H9 (cell line): Measurements from ENCODE around the gene C6orf47. TPM values are rescaled to one million over a fixed set of nuclear protein-coding genes. Genes with fewer than 3 reads are reported as not detected.

ENCODE experiments used
- DNase-seq: peaks from one replicate; pipeline ENCODE4 v3.0.0-alpha.2; 2017
- H2AFZ ChIP-seq: one replicate; pipeline ENCODE4 v1.6.1; 2013; ENCODE audit warnings: mild to moderate bottlenecking, low read length, control low read depth, moderate library complexity
- H2AK5ac ChIP-seq: 2 replicates; pipeline ENCODE4 v1.6.1; 2013; ENCODE audit warnings: low read length, control low read depth, mixed read lengths; ENCODE audit not compliant: insufficient read length
- H2BK120ac ChIP-seq: one replicate; pipeline ENCODE4 v1.6.1; 2013; ENCODE audit warnings: low read depth, mild to moderate bottlenecking, low read length, control low read depth, inconsistent platforms; ENCODE audit not compliant: poor library complexity, severe bottlenecking
- H2BK12ac ChIP-seq: 2 replicates; pipeline ENCODE4 v1.6.1; 2013; ENCODE audit warnings: low read length, control low read depth, mixed read lengths, low read depth; ENCODE audit not compliant: insufficient read length
- H2BK15ac ChIP-seq: 2 replicates; pipeline ENCODE4 v1.6.1; 2013; ENCODE audit warnings: low read depth, low read length, control low read depth
- H2BK20ac ChIP-seq: one replicate; pipeline ENCODE4 v1.6.1; 2013; ENCODE audit warnings: low read depth, mild to moderate bottlenecking, low read length, control low read depth, inconsistent platforms; ENCODE audit not compliant: poor library complexity, severe bottlenecking
- H2BK5ac ChIP-seq: 2 replicates; pipeline ENCODE4 v1.6.1; 2013; ENCODE audit warnings: low read length, control low read depth, mixed read lengths; ENCODE audit not compliant: insufficient read length
- H3K14ac ChIP-seq: 2 replicates; pipeline ENCODE4 v1.6.1; 2013; ENCODE audit warnings: low read length, control low read depth; ENCODE audit not compliant: insufficient read depth
- H3K18ac ChIP-seq: 2 replicates; pipeline ENCODE4 v1.6.1; 2013; ENCODE audit warnings: low read depth, mild to moderate bottlenecking, mixed read lengths, low read length, control low read depth; ENCODE audit not compliant: insufficient read length
- H3K23ac ChIP-seq: 2 replicates; pipeline ENCODE4 v1.6.1; 2013; ENCODE audit warnings: low read length, control low read depth, mixed read lengths, low read depth; ENCODE audit not compliant: insufficient read length
- H3K23me2 ChIP-seq: 2 replicates; pipeline ENCODE4 v1.6.1; 2013; ENCODE audit warnings: low read depth, mild to moderate bottlenecking, mixed read lengths, low read length, control low read depth; ENCODE audit not compliant: insufficient read length, poor library complexity, severe bottlenecking
- H3K27ac ChIP-seq: 2 replicates; pipeline ENCODE4 v1.5.1; 2013; ENCODE audit warnings: low read length, control low read depth, mixed read lengths, low read depth; ENCODE audit not compliant: insufficient read length
- H3K27me3 ChIP-seq: 2 replicates; pipeline ENCODE4 v1.6.1; 2013; ENCODE audit warnings: low read length, control low read depth, inconsistent platforms; ENCODE audit not compliant: insufficient read depth
- H3K4ac ChIP-seq: 2 replicates; pipeline ENCODE4 v1.6.1; 2013; ENCODE audit warnings: low read depth, mild to moderate bottlenecking, control low read depth, inconsistent platforms, low read length, moderate library complexity
- H3K4me1 ChIP-seq: 2 replicates; pipeline ENCODE4 v1.6.1; 2013; ENCODE audit warnings: low read length, control low read depth, inconsistent platforms; ENCODE audit not compliant: insufficient read depth
- H3K4me2 ChIP-seq: 2 replicates; pipeline ENCODE4 v1.6.1; 2013; ENCODE audit warnings: low read length, control low read depth, mixed read lengths; ENCODE audit not compliant: insufficient read length, insufficient read depth
- H3K56ac ChIP-seq: 2 replicates; pipeline ENCODE4 v1.6.1; 2013; ENCODE audit warnings: low read depth, mild to moderate bottlenecking, mixed read lengths, low read length, control low read depth; ENCODE audit not compliant: insufficient read length
- H3K79me1 ChIP-seq: 2 replicates; pipeline ENCODE4 v1.6.1; 2013; ENCODE audit warnings: low read depth, mild to moderate bottlenecking, moderate library complexity, low read length, control low read depth, inconsistent platforms; ENCODE audit not compliant: insufficient read depth, poor library complexity, severe bottlenecking
- H3K79me2 ChIP-seq: 2 replicates; pipeline ENCODE4 v1.6.1; 2013; ENCODE audit warnings: low read length, control low read depth, inconsistent platforms; ENCODE audit not compliant: insufficient read depth
- H3K9ac ChIP-seq: 2 replicates; pipeline ENCODE4 v1.6.1; 2013; ENCODE audit warnings: low read length, control low read depth, mixed read lengths; ENCODE audit not compliant: insufficient read length; ENCODE audit errors: extremely low read depth
- H3K9me3 ChIP-seq: one replicate; pipeline ENCODE4 v1.6.1; 2013; ENCODE audit warnings: low read depth, low read length, inconsistent platforms; ENCODE audit not compliant: control insufficient read depth
- H3T11ph ChIP-seq: one replicate; pipeline ENCODE4 v1.6.1; 2013; ENCODE audit warnings: mild to moderate bottlenecking, low read length, control low read depth, inconsistent platforms
- H4K20me1 ChIP-seq: one replicate; pipeline ENCODE4 v1.6.1; 2013; ENCODE audit not compliant: control insufficient read depth, insufficient read length, insufficient read depth
- H4K5ac ChIP-seq: 2 replicates; pipeline ENCODE4 v1.6.1; 2013; ENCODE audit warnings: low read depth, mild to moderate bottlenecking, mixed read lengths, low read length, control low read depth; ENCODE audit not compliant: insufficient read length
- H4K8ac ChIP-seq: replicated peaks from 2 replicates; pipeline ENCODE4 v1.6.1; 2013; ENCODE audit warnings: low read length, control low read depth, mixed read lengths, low read depth; ENCODE audit not compliant: insufficient read length
- H4K91ac ChIP-seq: 2 replicates; pipeline ENCODE4 v1.6.1; 2013; ENCODE audit warnings: low read depth, mild to moderate bottlenecking, moderate library complexity, mixed read lengths, low read length, control low read depth; ENCODE audit not compliant: insufficient read length
- H3K27ac Mint-ChIP-seq, 3 experiments: 2 replicates in 2 of 3; 3 replicates in 1 of 3; pipeline ENCODE4 v1.8.0; 2020 to 2021; ENCODE audit warnings: mixed read lengths in 3 of 3, mild to moderate bottlenecking in 1 of 3, moderate library complexity in 1 of 3
- H3K27me3 Mint-ChIP-seq: 2 replicates; pipeline ENCODE4 v1.8.0; 2021; ENCODE audit warnings: low read depth, mild to moderate bottlenecking, moderate library complexity, mixed read lengths
- H3K36me3 Mint-ChIP-seq, 3 experiments: 2 replicates in 2 of 3; 3 replicates in 1 of 3; pipeline ENCODE4 v1.8.0; 2020 to 2021; ENCODE audit warnings: low read depth in 3 of 3, mixed read lengths in 3 of 3; ENCODE audit not compliant: insufficient read depth in 1 of 3
- H3K4me1 Mint-ChIP-seq, 2 experiments: 2 replicates each; pipeline ENCODE4 v1.8.0; 2020; ENCODE audit warnings: mixed read lengths in 2 of 2
- H3K4me3 Mint-ChIP-seq, 2 experiments: 2 replicates in 1 of 2; 3 replicates in 1 of 2; pipeline ENCODE4 v1.8.0; 2020 to 2021; ENCODE audit warnings: mild to moderate bottlenecking in 2 of 2, mixed read lengths in 2 of 2, moderate library complexity in 1 of 2
- H3K9me3 Mint-ChIP-seq, 2 experiments: 2 replicates in 1 of 2; 3 replicates in 1 of 2; pipeline ENCODE4 v1.8.0; 2020; ENCODE audit warnings: mild to moderate bottlenecking in 2 of 2, mixed read lengths in 2 of 2, moderate library complexity in 1 of 2
- WGBS: extraction: QIAGEN DNeasy Blood & Tissue Kit; methylation state at CpG from one replicate; pipeline ENCODE4 v1.1.7; 2013; ENCODE audit warnings: missing lambda C conversion rate, low lambda C conversion rate, mixed read lengths; ENCODE audit not compliant: insufficient read length; ENCODE audit errors: extremely low coverage; 5-methylcytosine and 5-hydroxymethylcytosine counted together
- total RNA-seq: library from RNA; stranded (reverse); gene quantifications from 2 replicates; pipeline ENCODE4 v1.2.1, GENCODE V29; 2021
- TF ChIP-seq, protein P1 (sequence below): fragments of 200-600 bp; sonication (generic); conservative IDR thresholded peaks from 3 replicates; pipeline ENCODE4 v1.8.0; 2021; ENCODE audit warnings: antibody characterized with exemption, mild to moderate bottlenecking

C6orf47 gene
- total RNA-seq, 1 experiment from 2014 or later = 19.0 TPM

DNA sequence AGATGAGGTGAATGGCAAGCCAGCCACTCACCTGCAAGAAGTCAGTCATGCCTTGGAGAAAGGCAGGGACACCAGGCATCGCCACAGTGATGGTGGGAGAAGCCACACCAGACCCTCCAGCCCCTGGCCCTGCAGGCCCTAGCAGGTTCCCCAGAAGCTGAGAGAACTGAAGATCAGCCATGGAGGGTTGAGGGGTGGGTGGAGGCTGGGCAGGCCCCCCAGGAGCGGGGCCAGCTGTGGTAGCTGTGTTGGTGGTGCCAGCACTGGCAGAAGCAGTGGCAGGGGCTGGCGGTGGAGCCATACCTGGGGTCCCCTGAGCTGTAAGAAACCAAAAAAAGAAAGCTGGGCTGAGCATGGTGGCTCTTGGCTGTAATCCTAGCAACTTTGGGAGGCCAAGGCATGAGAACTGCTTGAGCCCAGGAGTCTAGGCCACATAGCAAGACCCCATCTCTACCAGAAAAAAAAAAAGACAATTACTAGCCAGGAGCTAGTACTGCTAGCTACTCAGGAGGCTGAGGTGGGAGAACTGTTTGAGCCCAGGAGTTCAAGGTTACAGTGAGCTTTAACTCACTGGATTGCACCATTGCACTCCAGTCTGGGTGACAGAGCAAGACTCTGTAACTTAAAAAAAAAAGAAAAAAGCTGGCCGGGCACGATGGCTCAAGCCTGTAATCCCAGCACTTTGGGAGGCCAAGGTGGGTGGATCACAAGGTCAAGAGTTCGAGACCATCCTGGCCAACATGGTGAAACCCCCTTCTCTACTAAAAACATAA, 17.6 kb downstream of the C6orf47 start:
- Histone ChIP-seq H3K9ac (no peak overlapping the region), H4K5ac (no peak overlapping the region), H2AK5ac (no peak overlapping the region), H3K56ac (no peak overlapping the region), H3K27ac (no peak overlapping the region), H2BK12ac (no peak overlapping the region), H3K79me2 (no peaks in the 10 kb centered on the region), H3K4ac (no peak overlapping the region), H2BK5ac (no peak overlapping the region), H3K4me1 (no peaks in the 10 kb centered on the region), H3T11ph (no peak overlapping the region), H3K27me3 (no peaks in the 10 kb centered on the region), H4K8ac (no peak overlapping the region), H2BK20ac (no peak overlapping the region), H3K4me2 (no peak overlapping the region), H3K9me3 (no peaks in the 10 kb centered on the region), H3K79me1 (no peaks in the 10 kb centered on the region), H3K14ac (no peak overlapping the region), H3K23me2 (no peaks in the 10 kb centered on the region), H2BK15ac (no peak overlapping the region), H3K18ac (no peak overlapping the region), H2BK120ac (no peak overlapping the region), H2AFZ (no peak overlapping the region), H4K20me1 (no peaks in the 10 kb centered on the region), H4K91ac (no peak overlapping the region), H3K23ac (no peak overlapping the region)
- DNase-seq = no peak
- WGBS = no CpG with 5 or more reads among the region's 6 CpGs
- Mint-ChIP-seq H3K36me3 (peaks cover 48 to 88% (median 79%) of the 10 kb centered on the region in 3 experiments), H3K27ac (no peak overlapping the region), H3K4me3 (no peak overlapping the region), H3K4me1 (no peaks in the 10 kb centered on the region), H3K27me3 (no peaks in the 10 kb centered on the region), H3K9me3 (no peaks in the 10 kb centered on the region)
- TF ChIP-seq, protein P1, sequence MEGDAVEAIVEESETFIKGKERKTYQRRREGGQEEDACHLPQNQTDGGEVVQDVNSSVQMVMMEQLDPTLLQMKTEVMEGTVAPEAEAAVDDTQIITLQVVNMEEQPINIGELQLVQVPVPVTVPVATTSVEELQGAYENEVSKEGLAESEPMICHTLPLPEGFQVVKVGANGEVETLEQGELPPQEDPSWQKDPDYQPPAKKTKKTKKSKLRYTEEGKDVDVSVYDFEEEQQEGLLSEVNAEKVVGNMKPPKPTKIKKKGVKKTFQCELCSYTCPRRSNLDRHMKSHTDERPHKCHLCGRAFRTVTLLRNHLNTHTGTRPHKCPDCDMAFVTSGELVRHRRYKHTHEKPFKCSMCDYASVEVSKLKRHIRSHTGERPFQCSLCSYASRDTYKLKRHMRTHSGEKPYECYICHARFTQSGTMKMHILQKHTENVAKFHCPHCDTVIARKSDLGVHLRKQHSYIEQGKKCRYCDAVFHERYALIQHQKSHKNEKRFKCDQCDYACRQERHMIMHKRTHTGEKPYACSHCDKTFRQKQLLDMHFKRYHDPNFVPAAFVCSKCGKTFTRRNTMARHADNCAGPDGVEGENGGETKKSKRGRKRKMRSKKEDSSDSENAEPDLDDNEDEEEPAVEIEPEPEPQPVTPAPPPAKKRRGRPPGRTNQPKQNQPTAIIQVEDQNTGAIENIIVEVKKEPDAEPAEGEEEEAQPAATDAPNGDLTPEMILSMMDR = no peak
